ENCODE results near the gene HSD11B1L. TPM values are rescaled to one million over a fixed set of nuclear protein-coding genes. Genes with fewer than 3 reads are reported as not detected.

The HSD11B1L gene
- total RNA-seq, 2 donors from 2014 or later, result 4.0 to 4.4 TPM

DNA sequence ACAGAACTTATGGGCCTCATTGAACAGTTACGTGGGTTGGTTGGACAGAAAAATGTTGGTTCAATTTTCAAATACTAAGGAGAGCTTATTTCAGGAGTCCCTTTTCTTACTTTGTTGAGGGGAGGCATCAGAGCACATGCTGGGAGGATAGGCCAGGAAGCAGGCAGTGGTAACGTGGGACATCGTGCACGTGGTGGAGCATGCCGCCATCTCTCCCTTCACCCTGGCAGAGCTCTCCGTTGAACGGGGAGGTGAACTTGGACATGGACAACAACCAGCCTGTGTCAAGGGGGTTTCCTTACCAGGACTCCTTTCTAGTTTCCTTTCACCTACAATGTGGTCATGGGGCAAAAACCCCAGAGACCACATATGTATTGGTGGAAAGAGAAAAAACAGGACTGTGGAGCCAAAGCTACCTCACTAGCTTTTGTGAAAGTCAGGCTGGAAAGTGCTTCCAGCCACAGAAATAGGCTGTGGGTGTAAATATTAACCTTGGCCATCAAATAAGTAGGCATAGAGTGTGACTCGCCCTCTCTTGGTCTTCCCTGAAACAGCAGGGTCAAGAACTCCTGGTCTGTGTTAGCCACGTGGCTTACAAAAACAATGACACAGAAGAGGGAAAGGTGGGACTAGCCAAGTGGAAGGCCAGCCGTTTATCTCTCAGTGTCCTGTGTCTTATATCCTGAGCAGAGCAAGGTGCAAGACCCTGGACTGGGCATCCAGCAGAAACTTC, 14.9 kb upstream of the HSD11B1L start:
- intact Hi-C loops (cut with DNase I), result no loop called here
- DNase-seq (no peak), ATAC-seq (no peak)

DNA sequence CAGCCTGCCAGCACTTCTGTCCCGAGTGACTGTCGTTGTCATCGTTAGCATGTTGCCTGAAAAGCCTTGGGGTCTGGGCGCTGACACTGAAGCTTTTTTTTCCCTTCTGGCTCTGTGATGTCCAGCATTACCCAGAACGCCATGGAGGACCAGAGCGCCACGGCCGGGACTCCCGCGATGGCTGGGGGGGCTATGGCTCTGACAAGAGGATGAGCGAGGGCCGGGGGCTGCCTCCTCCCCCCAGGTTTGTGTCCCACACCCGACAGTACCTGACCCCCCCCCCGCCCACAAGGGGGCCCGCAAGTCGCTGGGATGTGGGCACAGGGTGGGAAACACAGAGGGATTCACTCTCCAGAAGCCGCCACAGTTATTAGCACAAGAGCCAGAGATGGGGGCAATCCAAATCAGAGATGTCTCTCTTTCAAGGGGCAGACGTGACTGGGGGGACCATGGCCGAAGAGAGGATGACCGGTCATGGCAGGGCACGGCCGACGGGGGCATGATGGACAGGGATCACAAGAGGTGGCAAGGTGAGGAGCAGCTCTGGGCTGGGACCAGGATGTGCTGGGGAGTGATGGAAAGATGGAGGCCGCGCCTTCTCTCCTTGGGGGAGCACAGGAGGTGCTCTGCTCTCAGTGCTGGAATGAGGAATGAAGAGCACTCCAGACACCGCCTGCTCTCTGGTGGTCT, 13.8 kb upstream of the HSD11B1L start:
- intact Hi-C loops (cut with DNase I), result no loop called here
- no peak for DNase-seq
- ATAC-seq, result no peak

- ATAC-seq, result no peak
- peak; percentile 16 for DNase-seq
- intact Hi-C loops (cut with DNase I), result no loop called here
Measured at GRCh38 chr19:5667751-5668271, 13.0 kb upstream of the HSD11B1L start.

DNA sequence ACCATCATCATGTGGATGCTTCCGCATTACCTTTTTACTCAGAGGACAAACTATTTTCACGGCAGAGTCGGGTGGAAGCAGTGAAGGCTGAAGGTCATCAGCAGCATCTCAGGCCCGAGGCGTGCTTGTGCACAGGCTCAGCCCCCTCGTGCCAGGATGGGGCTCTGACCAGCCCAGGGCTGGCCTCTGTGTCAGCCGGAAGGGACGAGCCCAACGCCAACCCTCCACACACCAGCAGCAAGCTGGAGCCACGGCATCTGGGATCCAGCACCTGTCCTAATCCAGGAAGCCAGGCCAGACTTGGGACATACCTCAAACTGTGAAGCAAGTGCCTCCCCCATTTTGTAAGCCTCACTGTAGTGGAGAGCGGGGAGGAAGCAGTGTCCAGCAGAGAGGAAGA, 11.6 kb upstream of the HSD11B1L start:
- DNase-seq (peak; percentile 22), ATAC-seq (no peak)
- intact Hi-C loops (cut with DNase I), result no loop called here

DNA sequence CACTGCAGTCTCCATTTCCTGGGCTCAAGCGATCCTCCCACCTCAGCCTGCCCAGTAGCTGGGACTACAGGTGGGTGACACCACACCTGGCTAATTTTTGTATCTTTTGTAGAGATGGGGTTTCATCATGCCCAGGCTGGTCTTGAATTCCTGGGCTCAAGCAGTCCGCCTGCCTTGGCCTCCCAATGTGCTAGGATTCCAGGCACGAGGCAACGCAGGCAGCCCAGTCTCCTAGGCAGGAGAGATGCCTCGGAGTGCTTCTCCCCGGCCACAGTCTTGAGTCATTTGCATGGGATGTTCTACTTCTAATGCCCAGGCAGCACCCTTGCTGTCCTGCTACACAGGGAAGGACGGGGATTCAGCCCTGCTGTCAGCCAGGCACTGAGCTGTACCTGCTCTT, 9.2 kb upstream of the HSD11B1L start:
- intact Hi-C loops (cut with DNase I), result no loop called here
- no peak for ATAC-seq
- DNase-seq, result no peak

GRCh38 chr19:5672708-5673459, 7.9 kb upstream of the HSD11B1L start:
- peak; percentile 16 for DNase-seq
- ATAC-seq, result no peak
- intact Hi-C loops (cut with DNase I), result no loop called here

GRCh38 chr19:5673752-5674151, 7.1 kb upstream of the HSD11B1L start:
- ATAC-seq (no peak), DNase-seq (no peak)
- intact Hi-C loops (cut with DNase I), result no loop called here

GRCh38 chr19:5674714-5675113, 6.1 kb upstream of the HSD11B1L start:
- ATAC-seq (no peak), DNase-seq (no peak)
- intact Hi-C loops (cut with DNase I), result no loop called here

GRCh38 chr19:5676105-5676771, 4.6 kb upstream of the HSD11B1L start:
- intact Hi-C loops (cut with DNase I), result no loop called here
- ATAC-seq, result no peak
- peak; percentile 26 for DNase-seq

DNA sequence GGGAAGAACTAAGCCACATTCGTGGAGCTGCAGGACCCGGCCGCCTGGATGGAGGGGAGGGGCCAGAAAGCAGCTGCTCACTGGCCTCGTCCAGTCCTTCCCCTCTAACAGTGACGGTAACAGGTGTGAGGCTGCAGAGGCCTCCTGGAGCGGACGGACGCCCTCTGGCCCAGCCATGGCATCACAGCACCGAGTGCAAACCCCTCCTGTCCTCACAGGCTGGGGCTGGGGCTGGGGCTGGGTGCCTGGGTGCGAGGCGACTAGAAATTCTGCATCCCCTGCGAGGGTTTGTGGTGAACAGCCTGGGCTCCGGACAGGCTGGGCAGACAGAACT, 4.1 kb upstream of the HSD11B1L start:
- DNase-seq (no peak), ATAC-seq (no peak)
- intact Hi-C loops (cut with DNase I), result no loop called here

DNA sequence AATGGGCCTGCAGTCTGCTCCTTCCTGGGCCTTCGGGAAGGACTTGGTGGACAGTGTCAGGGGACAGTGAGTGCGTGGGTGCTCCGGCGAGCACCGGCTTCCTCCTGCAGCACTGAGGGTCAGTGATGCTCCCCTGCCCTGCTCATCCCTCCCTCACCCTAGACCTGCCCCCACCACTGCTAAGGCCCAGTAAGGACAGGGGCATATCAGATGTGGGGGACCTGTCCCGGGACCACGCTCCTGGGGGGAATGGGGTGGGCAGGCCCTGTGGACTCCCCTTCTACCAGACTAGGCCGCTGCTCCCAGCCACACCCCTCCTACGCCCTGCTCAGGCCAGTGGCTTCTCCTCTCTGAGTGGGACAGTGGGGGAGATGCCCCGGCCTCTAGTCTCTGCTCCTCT, 3.7 kb upstream of the HSD11B1L start:
- ATAC-seq, result no peak
- intact Hi-C loops (cut with DNase I), result no loop called here
- DNase-seq, result no peak

DNA sequence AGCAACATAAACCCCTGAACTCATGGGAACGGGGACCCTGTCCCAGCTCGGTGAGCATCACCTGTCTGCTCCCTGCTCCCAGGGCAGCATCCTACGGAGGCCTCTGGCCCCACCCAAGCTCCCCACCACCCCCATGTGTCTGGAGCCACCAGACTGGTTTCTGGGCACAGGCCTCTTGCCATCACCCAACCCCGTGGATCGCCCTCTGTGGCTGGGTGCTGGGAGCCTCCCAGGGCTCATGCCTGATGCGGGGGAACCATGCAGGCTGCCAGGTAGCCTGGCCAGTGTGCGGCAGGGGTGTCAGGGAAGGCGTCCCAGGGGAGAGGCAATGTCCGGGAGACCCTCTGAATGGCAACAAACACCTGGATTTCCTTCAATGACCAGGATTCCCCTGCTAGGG, 3.2 kb upstream of the HSD11B1L start:
- intact Hi-C loops (cut with DNase I), result no loop called here
- ATAC-seq, result no peak
- DNase-seq, result no peak

DNA sequence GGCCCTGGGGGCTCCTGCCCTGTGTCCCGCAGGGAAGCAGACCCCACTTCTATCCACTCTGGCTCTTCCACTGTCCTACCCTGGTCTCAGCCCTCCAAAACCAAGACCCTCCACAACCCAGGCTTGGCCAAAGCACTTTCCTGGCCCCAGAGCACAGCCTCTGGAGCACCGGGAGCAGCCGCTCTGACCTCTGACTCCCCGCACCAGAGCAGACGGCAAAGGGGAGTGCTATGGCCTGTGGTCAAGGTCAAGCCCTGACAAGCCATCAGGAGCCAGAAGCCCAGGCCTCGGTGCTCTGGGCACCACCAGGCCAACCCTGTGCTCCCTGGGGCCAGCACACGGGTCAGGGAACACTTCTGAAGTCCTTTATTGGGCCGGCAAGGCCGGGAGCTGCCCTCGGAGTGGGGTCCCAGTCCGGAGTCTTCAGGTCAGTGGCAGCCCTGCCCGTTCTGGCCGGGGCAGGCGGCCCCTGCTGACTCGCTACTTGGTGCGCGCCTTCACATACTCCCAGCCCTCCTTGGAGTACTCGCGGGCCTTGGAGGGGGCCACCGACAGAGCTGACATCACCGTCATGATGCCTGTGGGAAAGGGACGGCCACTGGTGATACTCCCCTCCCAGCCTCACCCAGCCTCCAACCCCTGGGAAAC, 2.6 kb upstream of the HSD11B1L start:
- intact Hi-C loops (cut with DNase I), result no loop called here
- ATAC-seq, result no peak
- no peak for DNase-seq

DNA sequence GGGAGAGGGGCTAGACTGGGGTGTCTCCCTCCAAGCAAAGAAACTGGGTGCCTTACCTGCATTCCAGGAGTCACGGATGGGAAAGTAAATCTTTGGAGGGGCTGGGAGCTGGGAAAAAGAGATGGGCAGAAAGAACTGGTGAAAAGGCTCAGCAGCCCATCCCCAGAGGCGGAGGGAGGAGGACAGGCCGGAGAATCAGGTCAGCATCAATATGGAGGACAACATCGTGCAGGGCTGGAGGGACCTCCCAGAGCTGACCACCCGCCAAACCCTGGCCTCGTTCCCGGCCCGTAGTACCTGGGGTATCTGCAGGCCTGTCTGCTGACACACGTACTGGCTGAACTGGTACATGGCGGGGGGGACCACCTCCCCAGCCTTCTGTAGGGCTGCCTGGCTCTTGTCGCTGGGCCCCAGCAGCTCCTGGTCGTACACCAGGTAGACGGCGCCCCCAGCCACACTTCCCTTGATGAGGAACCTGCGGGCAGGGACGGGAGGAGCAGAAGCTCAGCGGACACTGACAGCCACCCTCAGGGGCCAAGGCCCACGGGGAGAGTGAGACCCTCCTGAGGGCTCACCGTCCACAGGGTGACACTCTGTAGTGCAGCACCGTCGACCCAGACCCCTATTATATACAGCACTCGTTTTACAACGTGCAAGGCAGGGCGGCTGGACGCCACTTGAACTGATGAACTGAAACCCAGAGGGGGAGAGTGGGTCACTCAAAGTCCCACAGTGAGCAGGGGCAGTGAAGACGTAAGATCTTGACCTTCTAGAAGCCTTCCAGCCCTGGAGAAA, 1.3 kb upstream of the HSD11B1L start:
- DNase-seq (no peak), ATAC-seq (no peak)
- intact Hi-C loops (cut with DNase I), result no loop called here

DNA sequence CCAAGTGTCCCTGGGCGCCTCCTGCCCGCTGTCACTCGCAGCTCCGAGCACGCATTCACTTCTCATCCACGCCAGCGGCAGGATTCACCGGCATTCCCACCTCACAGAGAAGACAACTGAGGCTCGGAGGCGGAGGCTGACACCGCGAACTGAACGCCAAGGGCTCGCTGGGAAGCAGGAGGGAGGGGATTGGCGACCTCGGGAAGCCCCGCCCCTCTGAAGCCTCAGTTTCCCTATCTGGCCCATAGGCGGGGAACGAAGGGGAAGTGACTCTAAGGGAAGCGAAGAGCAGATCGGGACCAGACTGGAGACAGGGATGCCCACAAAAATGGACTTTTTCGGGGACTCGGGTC, 767 bp upstream of the HSD11B1L start:
- DNase-seq (peak; percentile 71), ATAC-seq (peak; percentile 1 to 10)

DNA sequence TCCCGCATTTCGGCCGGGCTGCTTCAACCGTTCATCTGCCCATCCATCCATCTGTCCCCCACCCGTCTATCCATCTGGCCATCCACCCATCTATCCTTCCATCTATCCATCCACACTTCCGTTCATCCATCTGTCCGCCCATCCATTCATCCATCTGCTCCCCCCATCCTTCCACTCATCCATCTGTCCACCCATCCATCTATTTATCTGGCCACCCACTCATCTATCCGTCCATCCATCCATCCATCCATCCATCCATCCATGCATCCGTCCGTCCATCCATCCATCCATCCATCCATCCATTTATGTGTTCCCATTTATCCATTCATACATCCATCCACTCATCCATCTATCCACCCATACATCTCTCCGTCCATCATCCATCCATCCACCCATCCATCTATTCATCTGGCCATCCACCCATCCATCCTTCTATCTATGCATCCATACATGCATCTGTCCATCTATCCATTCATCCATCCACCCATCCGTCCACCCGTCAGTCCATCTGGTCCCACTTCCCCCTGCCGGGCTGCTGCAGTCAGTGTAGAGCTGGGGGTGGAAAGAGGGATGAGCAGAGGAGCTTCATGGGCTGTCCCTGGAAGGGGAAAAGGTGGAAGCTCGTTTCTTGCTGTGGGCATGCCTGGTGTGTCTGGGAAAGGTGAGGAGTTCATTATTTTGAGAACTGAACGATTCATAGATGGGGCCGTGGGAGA, 722 bp downstream of the HSD11B1L start:
- intact Hi-C loops (cut with DNase I), result no loop called here
- ATAC-seq (no peak), DNase-seq (no peak)

More for the DNA sequence above, 767 bp upstream of the HSD11B1L start:
- intact Hi-C loops (cut with DNase I), result no loop called here

DNA sequence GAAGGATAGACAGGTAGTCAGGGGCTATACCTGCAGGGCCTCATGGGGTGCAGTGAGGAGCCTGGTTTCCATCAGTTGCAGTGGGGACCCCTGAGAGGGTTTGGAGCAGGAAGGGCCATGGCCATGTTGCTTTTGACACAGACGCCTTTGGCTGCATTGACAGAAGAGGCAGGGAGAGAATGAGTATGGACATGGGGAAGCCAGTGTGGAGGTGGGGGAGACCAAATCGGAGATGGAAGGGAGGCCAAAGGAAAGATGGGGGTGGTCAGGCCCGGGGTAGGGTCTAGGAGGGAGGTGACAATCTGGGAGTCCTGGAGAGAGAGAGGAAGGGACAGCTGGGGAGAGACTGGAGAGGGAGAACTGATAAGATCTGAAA, 1.3 kb downstream of the HSD11B1L start:
- ATAC-seq, result no peak
- no peak for DNase-seq
- intact Hi-C loops (cut with DNase I), result no loop called here

All from left cardiac atrium (tissue), 4 donors.